C4-2B (cell line): ENCODE data around the gene LHX2.

Experiments used
- CTCF ChIP-seq: fragments of 450-650 bp; conservative IDR thresholded peaks from 2 replicates; pipeline ENCODE4 v1.5.1; 2017; ENCODE audit warnings: mild to moderate bottlenecking
- ZFX ChIP-seq: fragments of 450-650 bp; IDR thresholded peaks from 2 replicates; pipeline ENCODE4 v1.6.1; 2017

GRCh38 chr9:124038239-124038638 lies 26.7 kb downstream of the LHX2 start:
- TF ChIP-seq CTCF (no peak), ZFX (no peak)
